ENCODE measurements around the gene KCNQ1OT1.
"Not testable (repeated sequence)": the region's sequence is repeated elsewhere in the genome, so short reads cannot be mapped to it uniquely, and the experiment has no call there.

Gene KCNQ1OT1

GRCh38 chr11:2652333-2653197, 47.2 kb downstream of the KCNQ1OT1 start:
- DNase-seq (ENCODE audit: insufficient read length, low spot score), result no peak
- no peak for FAIRE-seq
- no peak for TF ChIP-seq POLR2A (IDR thresholded peaks at IDR 0.05; ENCODE audit: low read depth, low read length)

DNA sequence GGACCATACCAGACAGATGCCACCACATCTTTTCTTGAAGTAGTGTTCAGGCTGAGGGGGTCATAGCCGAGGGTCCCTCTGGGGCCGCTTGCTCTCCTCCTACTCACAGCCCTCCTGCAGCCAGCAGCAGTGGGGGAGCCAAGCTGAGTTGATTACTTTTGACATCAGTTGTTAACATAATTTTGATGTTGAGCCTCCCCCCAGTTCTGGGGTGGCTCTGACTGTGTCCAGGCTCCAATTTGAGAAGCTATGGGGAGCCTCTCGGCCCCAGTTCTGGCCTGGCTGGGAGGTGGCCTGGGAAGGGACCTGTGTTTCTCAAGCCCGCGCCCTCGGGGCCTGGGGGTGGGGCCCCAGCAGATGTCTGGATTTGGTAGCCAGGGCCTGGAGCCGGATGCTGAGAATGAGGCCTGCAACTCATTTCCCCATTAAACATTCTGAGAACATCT, 47.9 kb downstream of the KCNQ1OT1 start:
- TF ChIP-seq POLR2A (IDR thresholded peaks at IDR 0.05; ENCODE audit: low read depth, low read length), result no peak
- no peak for DNase-seq (ENCODE audit: insufficient read length, low spot score)
- no peak for FAIRE-seq

DNA sequence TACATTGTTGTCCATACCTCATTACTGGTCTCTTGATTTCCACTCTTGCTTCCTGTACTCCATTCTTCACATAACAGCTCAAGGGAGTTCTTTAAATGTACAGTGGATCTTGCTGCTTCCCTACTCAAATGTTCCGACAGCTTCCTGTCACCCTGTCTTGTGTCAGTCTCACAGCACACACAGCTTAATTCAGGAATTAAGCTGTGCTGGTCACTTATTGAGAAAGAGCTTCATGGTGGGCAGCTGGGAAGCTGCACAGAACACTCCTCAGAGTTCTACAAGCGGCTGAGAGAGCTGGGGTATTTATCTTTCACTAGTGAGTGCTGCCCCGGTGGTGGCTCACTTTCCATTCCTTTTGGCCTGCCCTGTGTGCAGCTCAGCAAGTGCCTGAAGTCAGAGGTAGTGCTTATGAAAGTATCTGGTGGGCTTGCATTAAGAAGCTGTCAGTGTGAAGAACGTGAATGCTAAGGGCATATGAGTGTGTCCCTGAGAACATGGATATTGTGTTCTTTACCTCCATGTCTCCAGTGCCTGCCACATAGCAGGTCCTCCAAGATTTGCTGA, 48.7 kb downstream of the KCNQ1OT1 start:
- DNase-seq (ENCODE audit: insufficient read length, low spot score) (no peak), FAIRE-seq (no peak)
- TF ChIP-seq POLR2A (IDR thresholded peaks at IDR 0.05; ENCODE audit: low read depth, low read length), result no peak

DNA sequence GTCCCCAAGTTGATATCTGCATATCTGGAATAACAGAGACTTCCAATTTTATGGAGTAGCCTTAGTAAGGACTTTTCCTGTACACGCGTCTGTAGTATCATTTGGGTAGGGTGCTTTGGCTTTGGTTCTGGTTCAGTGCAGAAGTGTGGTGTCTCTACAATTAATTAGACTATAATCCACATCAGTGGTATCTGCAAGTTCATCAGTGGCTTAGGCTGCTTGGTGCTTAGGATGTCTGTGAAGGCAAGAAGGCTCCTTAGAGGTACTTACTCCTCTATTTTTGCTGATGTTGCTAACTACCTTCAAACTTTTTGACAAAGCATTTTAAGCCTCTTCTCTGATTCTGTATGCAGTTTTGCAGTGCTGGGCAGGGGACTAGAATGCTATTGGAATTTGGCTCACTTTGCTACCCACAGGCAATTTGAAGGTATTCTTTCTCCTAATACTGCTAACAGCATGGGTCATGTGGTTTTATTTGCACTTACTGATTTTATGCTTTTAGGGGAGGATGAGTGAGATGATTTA, 49.4 kb downstream of the KCNQ1OT1 start:
- no peak for TF ChIP-seq POLR2A (IDR thresholded peaks at IDR 0.05; ENCODE audit: low read depth, low read length)
- no peak for DNase-seq (ENCODE audit: insufficient read length, low spot score)
- no peak for FAIRE-seq

DNA sequence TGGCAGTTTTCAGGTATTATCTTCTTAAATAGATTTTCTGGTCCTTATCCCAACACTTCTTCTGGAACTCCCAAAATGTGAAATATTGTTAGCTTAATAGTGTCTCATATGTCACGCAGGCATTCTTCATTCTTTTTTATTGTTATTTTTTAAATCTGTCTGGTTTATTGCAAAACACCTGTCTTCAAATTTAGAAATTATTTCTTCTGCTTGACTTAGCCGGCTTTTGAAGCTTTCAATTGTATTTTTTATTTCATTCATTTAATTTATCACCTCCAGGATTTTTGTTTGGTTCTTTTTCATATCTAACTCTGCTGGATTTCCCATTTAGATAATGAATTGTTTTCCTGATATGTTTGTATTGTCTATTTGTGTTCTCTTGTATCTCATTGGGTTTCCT, 49.9 kb downstream of the KCNQ1OT1 start:
- DNase-seq (ENCODE audit: insufficient read length, low spot score), result no peak
- TF ChIP-seq POLR2A (IDR thresholded peaks at IDR 0.05; ENCODE audit: low read depth, low read length), result no peak
- FAIRE-seq, result no peak

GRCh38 chr11:2649400-2649799, 50.4 kb downstream of the KCNQ1OT1 start:
- FAIRE-seq (no peak), DNase-seq (ENCODE audit: insufficient read length, low spot score) (no peak)
- no peak for TF ChIP-seq POLR2A (IDR thresholded peaks at IDR 0.05; ENCODE audit: low read depth, low read length)

DNA sequence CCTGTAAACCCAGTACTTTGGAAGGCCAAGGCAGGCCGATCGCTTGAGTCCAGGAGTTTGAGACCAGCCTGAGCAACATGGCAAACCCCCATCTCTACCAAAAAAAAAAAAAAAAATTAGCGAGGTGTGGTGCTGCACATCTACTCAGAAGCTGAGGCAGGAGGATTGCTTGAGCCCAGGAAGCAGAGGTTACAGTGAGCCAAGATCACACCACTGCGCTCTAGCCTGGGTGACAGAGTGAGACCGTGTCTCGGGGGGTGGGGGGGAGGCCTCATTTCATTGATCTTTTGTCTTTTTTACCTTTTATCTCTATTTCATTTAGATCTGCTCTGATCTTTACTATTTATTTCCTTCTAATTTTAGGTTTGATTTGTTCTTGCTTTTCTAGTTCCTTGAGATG, 51.8 kb downstream of the KCNQ1OT1 start:
- no peak for DNase-seq (ENCODE audit: insufficient read length, low spot score)
- no peak for TF ChIP-seq POLR2A (IDR thresholded peaks at IDR 0.05; ENCODE audit: low read depth, low read length)
- FAIRE-seq, result no peak

DNA sequence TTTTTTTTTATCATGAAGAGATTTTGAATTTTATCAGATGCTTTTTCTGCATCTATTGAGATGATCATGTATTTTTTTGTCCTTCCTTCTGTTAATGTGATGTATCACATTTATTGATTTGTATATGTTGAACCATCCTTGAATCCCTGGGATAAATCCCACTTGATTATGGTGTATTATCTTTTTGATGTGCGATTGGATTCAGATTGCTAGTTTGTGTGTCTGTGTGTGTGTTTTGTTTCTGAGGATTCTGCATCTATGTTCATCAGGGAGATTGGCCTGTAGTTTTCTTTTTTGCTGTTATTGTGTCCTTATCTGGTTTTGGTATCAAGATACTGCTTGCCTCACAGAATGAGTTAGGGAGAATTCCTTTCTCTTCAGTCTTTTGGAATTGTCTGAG, 52.6 kb downstream of the KCNQ1OT1 start:
- DNase-seq (ENCODE audit: insufficient read length, low spot score) (no peak), FAIRE-seq (no peak)
- TF ChIP-seq POLR2A (IDR thresholded peaks at IDR 0.05; ENCODE audit: low read depth, low read length), result no peak

- FAIRE-seq (no peak), DNase-seq (ENCODE audit: insufficient read length, low spot score) (no peak)
- TF ChIP-seq POLR2A (IDR thresholded peaks at IDR 0.05; ENCODE audit: low read depth, low read length), result no peak
These were observed 54.0 kb downstream of the KCNQ1OT1 start for GRCh38 chr11:2645779-2646118.

GRCh38 chr11:2644844-2645778, 54.7 kb downstream of the KCNQ1OT1 start:
- no peak for FAIRE-seq
- no peak for DNase-seq (ENCODE audit: insufficient read length, low spot score)
- TF ChIP-seq POLR2A (IDR thresholded peaks at IDR 0.05; ENCODE audit: low read depth, low read length), result no peak

- TF ChIP-seq POLR2A (IDR thresholded peaks at IDR 0.05; ENCODE audit: low read depth, low read length), result no peak
- DNase-seq (ENCODE audit: insufficient read length, low spot score) (no peak), FAIRE-seq (no peak)
These were observed 56.0 kb downstream of the KCNQ1OT1 start for GRCh38 chr11:2643746-2644145.

- no peak for TF ChIP-seq POLR2A (IDR thresholded peaks at IDR 0.05; ENCODE audit: low read depth, low read length)
- no peak for DNase-seq (ENCODE audit: insufficient read length, low spot score)
- FAIRE-seq, result no peak
These were observed 58.2 kb downstream of the KCNQ1OT1 start for GRCh38 chr11:2641623-2642022.

DNA sequence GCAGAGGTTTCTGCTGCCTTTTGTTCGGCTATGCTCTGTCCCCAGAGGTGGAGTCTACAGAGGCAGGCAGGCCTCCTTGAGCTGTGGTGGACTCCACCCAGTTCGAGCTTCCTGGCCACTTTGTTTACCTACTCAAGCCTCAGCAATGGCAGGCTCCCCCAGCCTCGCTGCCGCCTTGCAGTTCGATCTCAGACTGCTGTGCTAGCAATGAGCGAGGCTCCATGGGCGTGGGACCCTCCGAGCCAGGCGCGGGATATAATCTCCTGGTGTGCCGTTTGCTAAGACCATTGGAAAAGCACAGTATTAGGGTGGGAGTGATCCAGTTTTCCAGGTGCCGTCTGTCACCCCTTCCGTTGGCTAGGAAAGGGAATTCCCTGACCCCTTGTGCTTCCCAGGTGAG, 60.0 kb downstream of the KCNQ1OT1 start:
- FAIRE-seq; DNase-seq (ENCODE audit: insufficient read length, low spot score): not testable (repeated sequence)

- no peak for FAIRE-seq
- TF ChIP-seq POLR2A (IDR thresholded peaks at IDR 0.05; ENCODE audit: low read depth, low read length), result no peak
These were observed 68.6 kb downstream of the KCNQ1OT1 start for GRCh38 chr11:2631161-2631560.

More at GRCh38 chr11:2631161-2631560, 68.6 kb downstream of the KCNQ1OT1 start:
- no peak for DNase-seq (ENCODE audit: insufficient read length, low spot score)

Data from H54 (cell line).